IMR-90 (cell line): ENCODE results near the gene DPP6. TPM values are rescaled to one million over a fixed set of nuclear protein-coding genes. Genes with fewer than 3 reads are reported as not detected.

ENCODE experiments used
- ATAC-seq: fragments of 200-7000 bp; cut with Tn5 transposase; 2 replicates; pipeline ENCODE4 v1.9.1; 2020; ENCODE audit warnings: low read depth, mild to moderate bottlenecking, moderate library complexity
- BruUV-seq: library from RNA; stranded (reverse); fragments of 400-500 nt; replicated peaks from 2 replicates; lab custom pipeline; 2021; lab: Mats Ljungman, UMichigan
- CTCF ChIA-PET: fragments of 300-600 bp; formaldehyde crosslinking; extraction: SDS; loops from one replicate; lab custom pipeline; 2021; ENCODE audit warnings: antibody characterized with exemption; lab: Yijun Ruan, JAX
- POLR2A ChIA-PET: fragments of 300-600 bp; sonication (Branson Sonifier 250); formaldehyde crosslinking; loops from one replicate; lab custom pipeline; 2022; ENCODE audit warnings: antibody characterized with exemption; ENCODE audit not compliant: unreplicated experiment; lab: Charles Lee
- DNase-seq: peaks from one replicate; pipeline ENCODE4 v3.0.0; 2013
- H2AFZ ChIP-seq: replicated peaks from 2 replicates; pipeline ENCODE3; 2013; ENCODE audit warnings: low read length, mild to moderate bottlenecking; ENCODE audit not compliant: poor library complexity
- H2AK5ac ChIP-seq: 2 replicates; pipeline ENCODE4 v1.6.1; 2013; ENCODE audit warnings: low read depth, low read length, inconsistent platforms
- H2AK9ac ChIP-seq: replicated peaks from 2 replicates; pipeline ENCODE3; 2013; ENCODE audit warnings: mild to moderate bottlenecking, low read depth, low read length, moderate library complexity; ENCODE audit not compliant: poor library complexity
- H2BK120ac ChIP-seq: 2 replicates; pipeline ENCODE4 v1.6.1; 2013; ENCODE audit warnings: low read depth, low read length, inconsistent platforms
- H2BK15ac ChIP-seq: 3 replicates; pipeline ENCODE4 v1.6.1; 2013; ENCODE audit warnings: low read depth, low read length, inconsistent platforms
- H2BK20ac ChIP-seq: 2 replicates; pipeline ENCODE4 v1.6.1; 2013; ENCODE audit warnings: low read depth, mild to moderate bottlenecking, inconsistent platforms, low read length, moderate library complexity
- H2BK5ac ChIP-seq: 2 replicates; pipeline ENCODE4 v1.6.1; 2013; ENCODE audit warnings: mild to moderate bottlenecking, low read depth, low read length, inconsistent platforms; ENCODE audit not compliant: poor library complexity, severe bottlenecking
- H3K14ac ChIP-seq: replicated peaks from 2 replicates; pipeline ENCODE4 v1.6.1; 2013; ENCODE audit warnings: low read depth, low read length, inconsistent platforms
- H3K18ac ChIP-seq: 2 replicates; pipeline ENCODE4 v1.6.1; 2013; ENCODE audit warnings: low read depth, low read length, control low read depth
- H3K23ac ChIP-seq: 2 replicates; pipeline ENCODE4 v1.6.1; 2013; ENCODE audit warnings: low read depth, low read length, inconsistent platforms
- H3K27ac ChIP-seq: 2 replicates; pipeline ENCODE4 v1.5.1; 2013; ENCODE audit warnings: mild to moderate bottlenecking, control low read depth, low read length; ENCODE audit not compliant: insufficient read depth
- H3K27me3 ChIP-seq: 2 replicates; pipeline ENCODE4 v1.6.1; 2013; ENCODE audit warnings: low read length; ENCODE audit not compliant: control insufficient read depth, insufficient read depth
- H3K36me3 ChIP-seq: 2 replicates; pipeline ENCODE4 v1.6.1; 2013; ENCODE audit warnings: low read length, mixed read lengths; ENCODE audit not compliant: control insufficient read depth, insufficient read depth
- H3K4ac ChIP-seq: 2 replicates; pipeline ENCODE4 v1.6.1; 2013; ENCODE audit warnings: low read depth, low read length, inconsistent platforms
- H3K4me1 ChIP-seq: 2 replicates; pipeline ENCODE4 v1.6.1; 2013; ENCODE audit warnings: low read length, mixed read lengths; ENCODE audit not compliant: control insufficient read depth, insufficient read depth
- H3K4me2 ChIP-seq: 2 replicates; pipeline ENCODE4 v1.6.1; 2013; ENCODE audit warnings: low read depth, mild to moderate bottlenecking, control low read depth, low read length, moderate library complexity
- H3K4me3 ChIP-seq: 2 replicates; pipeline ENCODE4 v1.5.1; 2013; ENCODE audit warnings: low read depth, mild to moderate bottlenecking, control low read depth, low read length, moderate library complexity; ENCODE audit not compliant: insufficient read depth
- H3K56ac ChIP-seq: 2 replicates; pipeline ENCODE4 v1.6.1; 2013; ENCODE audit warnings: low read length, inconsistent platforms; ENCODE audit not compliant: insufficient read depth; ENCODE audit errors: extremely low read depth
- H3K79me1 ChIP-seq, 2 experiments: 2 replicates each; pipeline ENCODE4 v1.6.1; 2013; ENCODE audit warnings: low read length in 2 of 2, inconsistent platforms in 1 of 2, low read depth in 1 of 2
- H3K9ac ChIP-seq: 2 replicates; pipeline ENCODE4 v1.6.1; 2013; ENCODE audit warnings: low read depth, low read length, control low read depth
- H3K9me1 ChIP-seq: 2 replicates; pipeline ENCODE4 v1.6.1; 2013; ENCODE audit warnings: low read length, inconsistent platforms; ENCODE audit not compliant: insufficient read depth
- H3K9me3 ChIP-seq: 2 replicates; pipeline ENCODE4 v1.6.1; 2013; ENCODE audit warnings: low read length; ENCODE audit not compliant: control insufficient read depth, insufficient read depth
- H4K20me1 ChIP-seq: 2 replicates; pipeline ENCODE4 v1.6.1; 2013; ENCODE audit warnings: low read length, inconsistent platforms; ENCODE audit not compliant: insufficient read depth
- H4K5ac ChIP-seq: 2 replicates; pipeline ENCODE4 v1.6.1; 2013; ENCODE audit warnings: mild to moderate bottlenecking, low read depth, low read length, control low read depth
- H4K8ac ChIP-seq, 2 experiments: 2 replicates each; pipeline ENCODE4 v1.6.1; 2013; ENCODE audit warnings: low read depth in 2 of 2, low read length in 2 of 2, control low read depth in 1 of 2, inconsistent platforms in 1 of 2
- H4K91ac ChIP-seq: 2 replicates; pipeline ENCODE4 v1.6.1; 2013; ENCODE audit warnings: low read depth, low read length, inconsistent platforms; ENCODE audit not compliant: insufficient read depth
- BHLHE40 ChIP-seq: fragments of 150-350 bp; IDR thresholded peaks from 2 replicates; pipeline ENCODE4 v1.6.1; 2016; ENCODE audit warnings: mild to moderate bottlenecking, low read depth, low read length
- CEBPB ChIP-seq: IDR thresholded peaks from 2 replicates; pipeline ENCODE4 v1.6.1; 2012; ENCODE audit warnings: low read depth, low read length, improper control_type of control experiment
- FOS ChIP-seq: fragments of 150-350 bp; IDR thresholded peaks from 2 replicates; pipeline ENCODE4 v1.6.1; 2016; ENCODE audit warnings: low read depth, low read length
- MAFK ChIP-seq: IDR thresholded peaks from 2 replicates; pipeline ENCODE4 v1.6.1; 2012; ENCODE audit warnings: low read depth, low read length, improper control_type of control experiment
- MAZ ChIP-seq: IDR thresholded peaks from 2 replicates; pipeline ENCODE4 v1.6.1; 2012; ENCODE audit warnings: low read depth, mild to moderate bottlenecking, low read length, improper control_type of control experiment, moderate library complexity, borderline replicate concordance
- RAD21 ChIP-seq: IDR thresholded peaks from 2 replicates; pipeline ENCODE4 v1.6.1; 2012; ENCODE audit warnings: low read length, improper control_type of control experiment
- RFX5 ChIP-seq: IDR thresholded peaks from 2 replicates; pipeline ENCODE4 v1.8.0; 2012; ENCODE audit warnings: low read depth, mild to moderate bottlenecking, low read length, moderate library complexity
- WGBS, 2 experiments: methylation state at CpG; one replicate each; pipeline versions ENCODE4 v1.1.5 to v1.1.7; 2013; ENCODE audit warnings: missing lambda C conversion rate in 2 of 2; ENCODE audit not compliant: insufficient read length in 1 of 2; ENCODE audit errors: extremely low coverage in 2 of 2; 5-methylcytosine and 5-hydroxymethylcytosine counted together
- dilution Hi-C: fragments of 300-500 bp; cut with HindIII; formaldehyde crosslinking; loops from one replicate; pipeline ENCODE4 v1.14.3; 2018; ENCODE audit warnings: low sequenced_read_pairs; ENCODE audit not compliant: unreplicated experiment
- in situ Hi-C: fragments of 300-500 bp; cut with MboI; formaldehyde crosslinking; loops from 3 replicates; pipeline ENCODE4 v1.14.3; 2019; ENCODE audit warnings: low sequenced_read_pairs, inconsistent platforms, mixed read lengths
- intact Hi-C: fragments of 100-400 bp; cut with micrococcal nuclease; formaldehyde crosslinking; loops from 2 replicates; pipeline ENCODE4 v1.10.0; 2022
- polyA plus RNA-seq, 3 experiments: library from polyadenylated mRNA; depleted of rRNA; stranded (reverse); fragments of >200 nt; gene quantifications; 2 replicates each; pipeline ENCODE4 v1.2.3, GENCODE V29; 2012; ENCODE audit warnings: low replicate concordance in 1 of 3
- total RNA-seq: library from RNA; depleted of rRNA; stranded (reverse); fragments of >200 nt; gene quantifications from 2 replicates; pipeline ENCODE4 v1.2.3, GENCODE V29; 2012
- TF ChIP-seq, protein P1 (sequence below): fragments of 150-350 bp; IDR thresholded peaks from 2 replicates; pipeline ENCODE4 v1.6.1; 2017; ENCODE audit warnings: mild to moderate bottlenecking, antibody characterized with exemption, low read length, low read depth
- TF ChIP-seq, protein P2 (sequence below): conservative IDR thresholded peaks from 2 replicates; pipeline ENCODE4 v1.5.1; 2012; ENCODE audit warnings: mild to moderate bottlenecking, low read depth, low read length, improper control_type of control experiment

Gene DPP6
- total and polyA plus RNA-seq, 2 of the 4 experiments (the other 2 are of a cell fraction): not detected

DNA sequence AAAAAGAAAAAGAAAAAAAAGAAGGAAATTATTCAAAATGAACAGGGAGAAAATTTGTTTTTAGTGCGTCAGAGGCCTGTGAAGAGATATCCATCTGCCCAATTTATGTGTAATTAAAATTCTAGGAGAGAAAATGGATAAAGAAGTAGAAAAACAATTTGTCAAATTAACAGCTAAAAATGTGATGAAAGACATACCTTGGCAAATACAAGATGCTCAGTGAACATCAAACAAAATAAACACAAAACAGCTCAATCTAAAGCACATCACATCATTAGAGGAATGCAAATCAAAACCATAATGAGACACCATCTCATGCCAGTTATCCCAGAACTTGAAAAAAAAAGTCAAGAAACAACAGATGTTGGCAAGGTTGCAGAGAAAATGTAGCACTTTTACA, 477.9 kb downstream of the DPP6 start:
- Histone ChIP-seq H2BK5ac (no peak overlapping the region), H3K9me3 (peaks cover 2% of the 10 kb centered on the region), H3K9ac (no peak overlapping the region), H4K20me1 (no peaks in the 10 kb centered on the region), H3K27me3 (no peaks in the 10 kb centered on the region), H2BK15ac (no peak overlapping the region), H3K36me3 (no peaks in the 10 kb centered on the region), H4K8ac (no peak overlapping the region), H3K9me1 (no peaks in the 10 kb centered on the region), H3K14ac (no peak overlapping the region), H3K56ac (no peak overlapping the region), H2AK5ac (no peak overlapping the region), H4K5ac (no peak overlapping the region), H2BK120ac (no peak overlapping the region), H3K23ac (no peak overlapping the region), H3K79me1 (no peaks in the 10 kb centered on the region), H2AK9ac (no peak overlapping the region), H3K4me2 (no peak overlapping the region), H3K4me3 (no peak overlapping the region), H2AFZ (no peak overlapping the region), H2BK20ac (no peak overlapping the region), H3K18ac (no peak overlapping the region), H4K91ac (no peak overlapping the region), H3K27ac (no peak overlapping the region), H3K4me1 (no peaks in the 10 kb centered on the region), H3K4ac (no peak overlapping the region)
- dilution Hi-C loops: no loop called here
- ATAC-seq (no peak), DNase-seq (no peak)
- no TSS peak for BruUV-seq
- ChIA-PET CTCF (no interaction called here), POLR2A (no interaction called here)
- TF ChIP-seq, protein P1, sequence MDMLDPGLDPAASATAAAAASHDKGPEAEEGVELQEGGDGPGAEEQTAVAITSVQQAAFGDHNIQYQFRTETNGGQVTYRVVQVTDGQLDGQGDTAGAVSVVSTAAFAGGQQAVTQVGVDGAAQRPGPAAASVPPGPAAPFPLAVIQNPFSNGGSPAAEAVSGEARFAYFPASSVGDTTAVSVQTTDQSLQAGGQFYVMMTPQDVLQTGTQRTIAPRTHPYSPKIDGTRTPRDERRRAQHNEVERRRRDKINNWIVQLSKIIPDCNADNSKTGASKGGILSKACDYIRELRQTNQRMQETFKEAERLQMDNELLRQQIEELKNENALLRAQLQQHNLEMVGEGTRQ: no peak
- TF ChIP-seq MAFK (no peak), FOS (no peak), RFX5 (no peak), BHLHE40 (no peak), MAZ (no peak), RAD21 (no peak), CEBPB (no peak)
- TF ChIP-seq, protein P2, sequence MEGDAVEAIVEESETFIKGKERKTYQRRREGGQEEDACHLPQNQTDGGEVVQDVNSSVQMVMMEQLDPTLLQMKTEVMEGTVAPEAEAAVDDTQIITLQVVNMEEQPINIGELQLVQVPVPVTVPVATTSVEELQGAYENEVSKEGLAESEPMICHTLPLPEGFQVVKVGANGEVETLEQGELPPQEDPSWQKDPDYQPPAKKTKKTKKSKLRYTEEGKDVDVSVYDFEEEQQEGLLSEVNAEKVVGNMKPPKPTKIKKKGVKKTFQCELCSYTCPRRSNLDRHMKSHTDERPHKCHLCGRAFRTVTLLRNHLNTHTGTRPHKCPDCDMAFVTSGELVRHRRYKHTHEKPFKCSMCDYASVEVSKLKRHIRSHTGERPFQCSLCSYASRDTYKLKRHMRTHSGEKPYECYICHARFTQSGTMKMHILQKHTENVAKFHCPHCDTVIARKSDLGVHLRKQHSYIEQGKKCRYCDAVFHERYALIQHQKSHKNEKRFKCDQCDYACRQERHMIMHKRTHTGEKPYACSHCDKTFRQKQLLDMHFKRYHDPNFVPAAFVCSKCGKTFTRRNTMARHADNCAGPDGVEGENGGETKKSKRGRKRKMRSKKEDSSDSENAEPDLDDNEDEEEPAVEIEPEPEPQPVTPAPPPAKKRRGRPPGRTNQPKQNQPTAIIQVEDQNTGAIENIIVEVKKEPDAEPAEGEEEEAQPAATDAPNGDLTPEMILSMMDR: no peak
- WGBS, 2 experiments: no CpG with 5 or more reads among the region's 1 CpG
- intact Hi-C loops: no loop called here
- in situ Hi-C loops: no loop called here
